Urinary bladder (tissue), 4 donors: Measurements from ENCODE around the gene LCN1. TPM values are rescaled to one million over a fixed set of nuclear protein-coding genes. Genes with fewer than 3 reads are reported as not detected.

ENCODE experiments used
- DNase-seq: peaks from one replicate; pipeline ENCODE4 v3.0.0-alpha.2; 2015; ENCODE audit errors: extremely low spot score
- H3K27ac ChIP-seq: one replicate; pipeline ENCODE4 v1.5.1; 2013; ENCODE audit warnings: low read depth, mild to moderate bottlenecking, moderate library complexity
- H3K36me3 ChIP-seq: one replicate; pipeline ENCODE4 v1.6.1; 2013; ENCODE audit warnings: mild to moderate bottlenecking, moderate library complexity; ENCODE audit not compliant: insufficient read depth
- H3K4me1 ChIP-seq: one replicate; pipeline ENCODE4 v1.6.1; 2013; ENCODE audit warnings: mild to moderate bottlenecking, moderate library complexity; ENCODE audit not compliant: insufficient read depth
- H3K4me3 ChIP-seq: one replicate; pipeline ENCODE4 v1.5.1; 2013; ENCODE audit warnings: low read depth, low read length
- WGBS: extraction: QIAGEN DNeasy Blood & Tissue Kit; methylation state at CpG from one replicate; pipeline ENCODE4 v1.1.7; 2013; 5-methylcytosine and 5-hydroxymethylcytosine counted together
- polyA plus RNA-seq: library from polyadenylated mRNA; stranded (reverse); fragments of 200-250 nt; gene quantifications from one replicate; pipeline ENCODE4 v1.2.3, GENCODE V29; 2013
- total RNA-seq: library from RNA; depleted of rRNA; stranded (reverse); fragments of >200 nt; gene quantifications from one replicate; pipeline ENCODE4 v1.2.3, GENCODE V29; 2014
- donor health status: healthy with polysubstance abuse.
- donor health status: healthy.

LCN1 gene
- total and polyA plus RNA-seq, 2 donors: not detected

- no peak overlapping the region for H3K27ac ChIP-seq
- H3K4me3 ChIP-seq: no peak overlapping the region
- no peak for DNase-seq
- H3K36me3 ChIP-seq: no peaks in the 10 kb centered on the region
- no peaks in the 10 kb centered on the region for H3K4me1 ChIP-seq
- 82% methylated on average over 30 of the region's 30 CpGs for WGBS
Observed at GRCh38 chr9:135494791-135495559, 26.3 kb upstream of the LCN1 start.

DNA sequence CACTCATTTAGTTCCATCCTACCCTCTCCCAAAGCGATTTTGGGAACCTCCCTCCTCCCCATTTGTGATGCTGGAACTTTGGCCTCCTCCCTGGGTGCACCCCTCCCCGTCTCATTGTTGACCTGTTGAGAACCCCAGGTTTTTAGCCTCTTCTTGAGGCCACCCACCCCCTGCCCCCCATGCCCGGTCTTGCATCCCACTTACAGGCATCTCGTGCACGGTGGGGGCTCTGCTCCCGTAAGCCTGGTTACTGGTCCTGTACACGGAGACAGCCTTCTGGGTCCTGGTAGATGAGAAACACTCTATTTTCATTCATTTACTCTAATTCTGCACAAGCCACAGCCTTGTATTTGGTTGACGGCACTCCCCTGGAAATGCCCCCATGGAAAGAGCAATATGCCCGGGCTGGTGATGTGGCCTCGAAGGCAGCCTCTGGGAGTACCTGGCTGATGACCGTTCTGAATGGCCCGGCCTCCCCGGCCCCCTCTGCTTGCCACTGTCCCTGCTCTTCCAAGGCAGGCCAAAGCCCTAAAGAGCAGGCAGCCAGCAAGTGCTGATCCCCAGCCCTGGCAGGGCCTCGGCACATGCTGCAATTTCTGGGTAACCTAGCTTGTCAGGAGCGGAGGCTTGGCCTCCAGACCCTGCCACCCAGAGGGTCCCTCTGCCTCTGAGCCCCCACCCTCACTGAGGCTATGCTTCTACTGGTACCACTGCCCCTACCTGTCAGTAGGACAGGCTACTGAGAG lies 22.7 kb upstream of the LCN1 start:
- 79% methylated on average over 15 of the region's 15 CpGs for WGBS
- no peak overlapping the region for H3K27ac ChIP-seq
- H3K4me3 ChIP-seq: no peak overlapping the region
- no peak for DNase-seq
- H3K4me1 ChIP-seq: no peaks in the 10 kb centered on the region
- H3K36me3 ChIP-seq: no peaks in the 10 kb centered on the region

DNA sequence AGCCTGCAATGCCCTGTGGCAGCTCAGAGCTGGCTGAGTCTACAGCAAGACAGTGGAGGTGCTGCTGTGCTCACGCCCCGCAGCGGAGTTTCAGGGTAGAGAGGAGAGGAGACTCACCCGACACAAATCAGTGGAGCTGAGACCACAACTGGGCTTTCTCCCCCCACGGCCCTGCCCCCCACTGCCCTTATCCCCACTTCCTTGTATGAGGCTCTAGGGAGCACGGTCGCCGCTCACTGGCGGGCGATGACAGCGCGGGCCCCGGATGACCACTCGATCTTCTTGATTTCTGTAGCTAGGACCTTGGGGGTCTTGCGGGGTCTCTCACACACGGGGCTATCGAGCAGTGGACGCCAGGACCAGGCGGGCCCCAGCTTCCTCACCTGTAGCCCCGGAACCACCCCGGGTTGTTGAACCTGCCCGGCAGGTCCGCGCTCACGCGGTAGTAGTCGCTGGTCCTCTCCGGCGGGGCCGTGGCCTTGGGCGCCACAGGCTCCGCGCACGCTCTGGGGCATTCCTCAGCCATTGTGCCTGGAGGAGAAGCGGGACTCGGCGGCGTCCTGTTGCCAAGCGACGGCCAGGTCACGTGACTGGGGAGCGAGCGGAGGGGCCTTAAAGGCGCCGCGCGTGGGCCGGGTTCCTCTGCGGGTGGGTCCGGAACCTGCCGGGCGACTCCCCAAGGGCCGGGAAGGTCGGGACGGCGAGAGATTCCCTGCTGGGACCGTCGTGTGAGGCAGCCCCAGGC lies 21.7 kb upstream of the LCN1 start:
- Histone ChIP-seq H3K36me3 (no peaks in the 10 kb centered on the region), H3K4me1 (no peaks in the 10 kb centered on the region), H3K27ac (no peak overlapping the region), H3K4me3 (peak overlapping the region; percentile 97)
- WGBS: under 1% methylated on average over 58 of the region's 58 CpGs
- DNase-seq: peak; percentile 62

GRCh38 chr9:135500071-135500524 lies 21.1 kb upstream of the LCN1 start:
- WGBS: 0% methylated on average over 29 of the region's 29 CpGs
- H3K36me3 ChIP-seq: no peaks in the 10 kb centered on the region
- peak; percentile 17 for DNase-seq
- H3K4me3 ChIP-seq: peak overlapping the region; percentile 97
- H3K4me1 ChIP-seq: no peaks in the 10 kb centered on the region
- no peak overlapping the region for H3K27ac ChIP-seq

DNA sequence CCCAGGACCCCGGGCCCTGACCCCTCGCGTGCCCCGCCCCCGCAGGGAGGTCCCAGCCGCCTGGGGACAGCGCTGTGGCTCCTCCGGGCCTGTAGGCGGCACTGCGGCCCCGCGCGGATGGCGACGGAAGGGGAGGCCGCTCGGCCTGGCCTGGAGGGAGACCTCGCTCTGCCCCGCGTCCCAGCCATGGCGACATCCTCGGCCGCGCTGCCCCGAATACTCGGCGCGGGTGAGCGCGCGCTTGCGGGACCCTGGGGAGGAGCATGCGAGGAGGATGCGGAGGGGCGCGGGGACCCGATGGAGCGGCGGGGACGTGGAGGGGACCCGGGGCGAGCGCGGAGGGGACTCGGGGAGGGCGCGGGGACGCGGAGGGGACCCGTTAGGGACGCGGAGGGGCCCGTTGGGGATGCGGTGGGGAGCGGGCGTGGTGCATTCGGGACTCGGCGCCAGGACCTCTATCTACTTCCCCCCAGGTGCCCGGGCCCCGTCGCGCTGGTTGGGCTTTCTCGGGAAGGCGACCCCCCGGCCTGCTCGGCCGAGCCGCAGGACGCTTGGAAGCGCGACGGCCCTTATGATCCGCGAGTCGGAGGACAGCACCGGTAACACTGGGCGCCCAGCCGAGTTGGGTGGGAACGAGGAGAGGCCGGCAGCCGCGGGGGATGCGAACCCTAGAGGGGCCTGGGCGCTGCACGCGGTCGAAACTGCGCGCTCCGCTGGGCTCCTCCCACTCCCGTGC lies 20.5 kb upstream of the LCN1 start, which contains the start of gene MRPS2:
TSS of gene MRPS2 (plus strand) at position 158 of the 736 bp plus-strand sequence. CDS start at position 187, 29 bp downstream.
- DNase-seq: peak; percentile 32

DNA sequence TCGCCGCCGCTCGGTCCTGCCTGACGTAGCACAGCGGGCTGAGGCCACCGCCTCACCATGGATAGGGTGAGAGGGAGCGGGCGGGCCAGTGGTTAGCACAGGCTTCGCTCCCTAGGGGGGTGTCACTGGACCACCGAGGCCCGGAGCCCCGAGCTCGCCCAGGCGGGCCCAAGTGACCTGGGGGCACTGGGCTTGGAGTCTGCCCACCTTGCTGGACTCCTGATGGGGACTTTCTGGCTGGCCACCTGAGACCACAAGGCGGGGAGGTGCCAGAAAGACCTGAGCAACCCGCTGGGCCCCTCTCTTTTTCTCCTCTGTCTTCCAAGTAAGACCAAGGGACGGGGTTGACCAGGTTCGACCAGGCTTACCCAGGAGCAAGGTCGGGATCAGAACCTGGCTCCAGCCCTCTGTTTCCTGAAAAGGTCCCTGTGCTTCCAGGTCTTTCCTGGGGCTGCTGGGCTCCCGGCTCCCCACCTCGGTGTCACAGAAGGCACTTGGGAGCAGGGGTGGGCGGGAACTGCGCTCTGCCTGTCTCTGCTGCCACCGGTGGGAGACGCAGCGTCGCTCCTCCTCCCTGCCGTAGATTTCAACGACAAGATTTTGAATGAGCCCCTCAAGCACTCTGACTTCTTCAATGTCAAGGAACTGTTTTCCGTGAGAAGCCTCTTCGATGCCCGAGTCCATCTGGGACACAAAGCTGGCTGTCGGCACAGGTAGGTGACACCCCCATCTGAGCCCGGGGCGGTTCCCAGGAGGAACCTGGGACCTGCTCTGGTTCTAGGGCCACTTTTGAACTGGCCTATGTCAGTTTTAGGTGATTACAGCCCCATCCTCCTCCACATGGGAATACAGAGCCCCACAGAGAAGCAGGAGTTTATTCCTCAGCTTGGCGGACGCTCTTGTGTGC lies 19.7 kb upstream of the LCN1 start:
- H3K27ac ChIP-seq: no peak overlapping the region
- 42% methylated on average over 38 of the region's 38 CpGs for WGBS
- peak overlapping the region; percentile 97 for H3K4me3 ChIP-seq
- no peaks in the 10 kb centered on the region for H3K4me1 ChIP-seq
- no peak for DNase-seq
- H3K36me3 ChIP-seq: no peaks in the 10 kb centered on the region

More for the DNA sequence above, 20.5 kb upstream of the LCN1 start, which contains the start of gene MRPS2:
- Histone ChIP-seq H3K36me3 (no peaks in the 10 kb centered on the region), H3K27ac (peak within 1 kb of the TSS; percentile 44), H3K4me1 (no peaks in the 10 kb centered on the region), H3K4me3 (peak within 1 kb of the TSS; percentile 97)
- WGBS: under 1% methylated on average over 92 of the region's 92 CpGs

DNA sequence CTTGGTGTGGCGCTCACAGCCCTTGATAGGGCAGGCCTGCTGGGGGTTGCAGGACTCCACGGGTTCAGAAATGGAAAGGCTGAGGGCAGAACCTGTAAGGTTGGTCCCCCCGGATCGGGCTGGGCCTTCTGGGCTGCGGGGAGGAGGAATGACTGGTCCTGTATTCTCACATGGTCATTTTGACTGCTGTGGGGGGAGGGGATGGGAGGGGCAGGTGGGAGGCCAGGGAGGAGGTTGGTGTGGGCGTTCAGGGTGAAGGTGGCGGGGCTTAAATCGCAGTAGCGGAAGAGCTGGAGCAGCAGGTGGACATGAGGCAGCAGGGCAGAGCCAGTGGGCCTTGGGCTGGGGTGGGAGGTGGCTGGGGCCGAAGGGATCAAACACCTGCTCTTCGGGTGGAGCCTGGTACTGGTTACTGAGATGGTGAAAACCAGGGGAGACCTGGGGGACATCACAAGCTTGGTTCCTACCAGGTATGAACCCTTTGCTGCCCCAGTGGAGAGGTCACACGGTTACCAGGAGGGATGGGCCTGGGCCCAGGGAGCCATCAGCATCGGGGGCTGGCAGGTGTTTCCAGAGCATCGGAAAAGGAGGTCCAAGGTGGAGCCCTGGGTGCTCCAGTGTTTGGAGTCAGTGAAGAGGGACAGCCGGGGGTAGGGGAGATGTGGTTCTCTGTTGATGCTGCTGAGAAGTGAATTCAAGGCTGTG lies 18.9 kb upstream of the LCN1 start:
- no peak for DNase-seq
- Histone ChIP-seq H3K27ac (no peak overlapping the region), H3K36me3 (no peaks in the 10 kb centered on the region), H3K4me1 (no peaks in the 10 kb centered on the region), H3K4me3 (no peak overlapping the region)
- WGBS: 87% methylated on average over 15 of the region's 15 CpGs

DNA sequence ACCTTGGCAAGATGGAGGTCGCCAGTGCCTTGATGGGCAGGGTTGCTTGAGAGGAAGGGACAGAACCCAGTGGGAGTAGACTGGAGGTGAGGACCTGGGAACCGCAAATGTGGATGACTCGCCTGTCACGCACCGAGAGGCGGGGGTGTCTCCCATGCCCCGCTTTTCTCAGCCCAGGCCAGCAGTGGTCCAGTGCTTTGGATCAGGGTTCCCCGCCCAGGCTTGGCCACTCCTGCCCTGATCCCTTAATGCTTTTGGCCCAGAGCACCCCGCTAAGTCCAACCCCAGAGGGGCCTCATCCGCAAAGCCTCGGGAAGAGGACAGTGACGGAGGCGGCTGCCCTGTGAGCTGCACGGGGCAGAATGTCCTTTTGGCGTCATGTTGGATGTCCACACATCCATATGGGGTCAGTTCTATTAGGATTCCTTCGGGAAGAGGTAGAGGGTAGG lies 18.3 kb upstream of the LCN1 start:
- WGBS: 82% methylated on average over 16 of the region's 16 CpGs
- no peak for DNase-seq

GRCh38 chr9:135503371-135504261 lies 17.6 kb upstream of the LCN1 start:
- H3K4me3 ChIP-seq: no peak overlapping the region
- WGBS: 87% methylated on average over 41 of the region's 41 CpGs

More for the DNA sequence above, 18.3 kb upstream of the LCN1 start:
- H3K4me3 ChIP-seq: no peak overlapping the region
- H3K36me3 ChIP-seq: no peaks in the 10 kb centered on the region
- H3K4me1 ChIP-seq: no peaks in the 10 kb centered on the region
- no peak overlapping the region for H3K27ac ChIP-seq

DNA sequence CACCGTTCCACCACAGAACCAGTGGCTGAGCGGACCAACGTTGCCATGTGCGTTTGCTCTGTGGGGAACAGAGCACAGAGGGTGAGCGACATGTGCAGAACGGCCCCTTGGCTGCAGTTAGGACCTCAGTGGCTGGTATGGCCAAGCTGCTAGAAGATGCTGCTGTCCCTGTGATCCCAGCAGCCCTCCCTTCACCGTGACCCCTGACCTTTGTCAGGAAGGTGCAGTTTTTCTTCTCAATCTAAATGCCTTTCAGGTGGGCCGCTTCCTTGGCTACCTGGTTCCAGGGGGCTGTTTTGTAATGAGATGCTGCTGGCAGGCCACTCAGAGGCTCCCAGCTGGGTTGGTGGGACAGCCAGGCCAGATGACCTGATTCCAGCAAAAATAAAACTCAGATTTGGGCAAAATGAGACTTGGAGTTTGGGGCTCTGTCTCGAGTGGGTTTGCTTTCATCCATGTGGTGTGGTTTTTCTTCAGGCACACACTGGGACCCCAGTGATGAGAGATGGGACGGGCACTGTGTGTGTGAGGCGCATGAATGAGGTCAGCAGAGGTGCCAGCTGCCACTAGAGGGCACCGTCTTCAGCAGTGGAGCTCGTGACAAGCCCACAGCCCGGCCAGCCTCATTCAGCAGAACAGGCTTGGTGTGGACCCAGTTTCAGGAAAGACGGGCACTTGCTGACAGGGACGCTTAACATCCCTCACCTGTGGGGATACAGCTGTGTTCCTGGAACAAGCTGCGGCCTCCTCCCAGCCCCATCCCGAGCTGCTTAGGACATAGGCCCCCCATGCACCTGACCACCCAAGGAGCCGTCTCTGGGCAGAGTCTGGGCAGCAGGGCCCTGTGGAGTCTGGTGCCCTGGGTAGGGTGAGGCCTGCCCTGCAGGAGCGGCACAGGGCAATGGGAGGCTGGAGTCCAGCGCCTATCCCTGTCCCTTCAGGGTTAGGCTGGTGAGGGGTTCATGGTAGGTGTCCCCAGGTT lies 16.7 kb upstream of the LCN1 start:
- DNase-seq: no peak
- WGBS: 66% methylated on average over 21 of the region's 21 CpGs
- Histone ChIP-seq H3K4me1 (no peaks in the 10 kb centered on the region), H3K36me3 (no peaks in the 10 kb centered on the region), H3K4me3 (no peak overlapping the region), H3K27ac (no peak overlapping the region)

More at GRCh38 chr9:135503371-135504261, 17.6 kb upstream of the LCN1 start:
- H3K36me3 ChIP-seq: no peaks in the 10 kb centered on the region
- no peak for DNase-seq
- no peak overlapping the region for H3K27ac ChIP-seq
- H3K4me1 ChIP-seq: no peaks in the 10 kb centered on the region
